H1 (cell line): ENCODE data around the gene PPM1D.

Source experiments
- EZH2 ChIP-seq: fragments of 200-600 bp; sonication (generic); IDR thresholded peaks from 2 replicates; pipeline ENCODE4 v1.7.1; 2012; ENCODE audit warnings: low read depth, mild to moderate bottlenecking, moderate library complexity, low read length, inconsistent platforms; ENCODE audit not compliant: severe bottlenecking
- NANOG ChIP-seq: IDR thresholded peaks from 2 replicates; pipeline ENCODE4 v1.6.1; 2011; ENCODE audit warnings: low read length, low read depth, mild to moderate bottlenecking, inconsistent platforms; ENCODE audit not compliant: insufficient read depth, poor library complexity, severe bottlenecking
- POLR2AphosphoS5 ChIP-seq: IDR thresholded peaks from 2 replicates; pipeline ENCODE4 v1.6.1; 2011; ENCODE audit warnings: low read depth, low read length
- RBBP5 ChIP-seq: IDR thresholded peaks from 2 replicates; pipeline ENCODE4 v1.7.1; 2012; ENCODE audit warnings: low read depth, mild to moderate bottlenecking, inconsistent platforms, low read length, moderate library complexity, borderline replicate concordance
- RFX5 ChIP-seq: IDR thresholded peaks from 2 replicates; pipeline ENCODE4 v1.6.1; 2011; ENCODE audit warnings: low read depth, low read length, improper control_type of control experiment, borderline replicate concordance
- TAF1 ChIP-seq: IDR thresholded peaks from 2 replicates; pipeline ENCODE4 v1.6.1; 2011; ENCODE audit warnings: mild to moderate bottlenecking, low read depth, low read length
- TF ChIP-seq, protein P1 (sequence below): IDR thresholded peaks from 2 replicates; pipeline ENCODE4 v1.6.1; 2011; ENCODE audit warnings: low read length, improper control_type of control experiment

DNA sequence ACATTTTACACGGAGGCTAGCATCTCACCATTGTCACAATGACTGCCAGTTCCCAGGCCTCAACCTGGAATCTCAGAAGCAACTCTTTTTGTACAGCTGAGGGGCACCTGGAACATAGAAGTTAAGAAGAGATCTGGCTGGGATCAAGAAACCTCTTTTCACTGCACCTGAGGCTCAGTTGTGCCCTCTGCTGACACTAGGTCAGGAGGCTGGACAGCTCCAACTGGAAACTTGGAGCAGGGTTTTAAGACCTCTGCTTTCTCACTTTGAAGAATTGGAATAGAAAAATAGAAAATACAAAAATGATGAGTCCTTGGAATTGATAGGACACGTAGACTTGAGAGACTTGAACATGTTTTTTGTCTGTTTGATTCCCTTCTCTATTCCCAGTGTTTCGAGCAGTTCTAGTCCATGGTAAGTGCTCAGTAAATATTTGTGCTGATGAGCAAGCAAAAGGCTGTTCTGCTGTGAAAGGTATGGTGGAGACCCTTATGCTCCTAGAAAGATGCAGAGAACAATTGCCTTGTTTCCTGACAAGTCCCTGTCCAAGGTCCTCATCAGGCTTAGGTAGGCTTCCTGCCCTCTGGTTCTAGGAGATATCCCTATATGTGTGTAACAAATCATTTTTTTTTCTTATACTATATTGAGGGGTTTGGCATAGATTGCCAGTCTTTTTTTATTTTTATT is 13.6 kb upstream of the PPM1D start:
- TF ChIP-seq NANOG (no peak), POLR2AphosphoS5 (no peak), RFX5 (no peak), TAF1 (no peak), RBBP5 (no peak), EZH2 (no peak)
- TF ChIP-seq, protein P1, sequence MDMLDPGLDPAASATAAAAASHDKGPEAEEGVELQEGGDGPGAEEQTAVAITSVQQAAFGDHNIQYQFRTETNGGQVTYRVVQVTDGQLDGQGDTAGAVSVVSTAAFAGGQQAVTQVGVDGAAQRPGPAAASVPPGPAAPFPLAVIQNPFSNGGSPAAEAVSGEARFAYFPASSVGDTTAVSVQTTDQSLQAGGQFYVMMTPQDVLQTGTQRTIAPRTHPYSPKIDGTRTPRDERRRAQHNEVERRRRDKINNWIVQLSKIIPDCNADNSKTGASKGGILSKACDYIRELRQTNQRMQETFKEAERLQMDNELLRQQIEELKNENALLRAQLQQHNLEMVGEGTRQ: no peak
